Activated naive CD4-positive, alpha-beta T cell treated with anti-CD3 and anti-CD28 coated beads for 36 hours (primary cell): ENCODE results near the gene EPS15. TPM values are rescaled to one million over a fixed set of nuclear protein-coding genes. Genes with fewer than 3 reads are reported as not detected.
A peak's percentile ranks its signal among the peaks of the same experiment; 100 is the strongest.

Experiments used
- CTCF ChIA-PET: fragments of 350-600 bp; sonication (Branson Sonifier 250); formaldehyde crosslinking; loops from one replicate; lab custom pipeline; 2021; ENCODE audit warnings: antibody characterized with exemption; lab: Charles Lee
- DNase-seq: peaks from one replicate; pipeline ENCODE4 v3.0.0-alpha.2; 2020
- H3K27ac Mint-ChIP-seq: one replicate; pipeline ENCODE4 v1.8.0; 2021; ENCODE audit warnings: mild to moderate bottlenecking, mixed read lengths
- H3K27me3 Mint-ChIP-seq: one replicate; pipeline ENCODE4 v1.8.0; 2021; ENCODE audit warnings: low read depth, mixed read lengths
- H3K36me3 Mint-ChIP-seq: one replicate; pipeline ENCODE4 v1.8.0; 2021; ENCODE audit warnings: low read depth, mixed read lengths
- H3K4me1 Mint-ChIP-seq: one replicate; pipeline ENCODE4 v1.8.0; 2021; ENCODE audit warnings: low read depth, mixed read lengths
- H3K4me3 Mint-ChIP-seq: one replicate; pipeline ENCODE4 v1.8.0; 2021; ENCODE audit warnings: mild to moderate bottlenecking, moderate library complexity, mixed read lengths
- H3K9me3 Mint-ChIP-seq: one replicate; pipeline ENCODE4 v1.8.0; 2021; ENCODE audit warnings: mixed read lengths
- intact Hi-C: fragments of 100-400 bp; cut with micrococcal nuclease; formaldehyde crosslinking; loops from one replicate; pipeline ENCODE4 v1.15.1; 2023
- total RNA-seq, 2 experiments: library from RNA; stranded (reverse); gene quantifications; one replicate each; pipeline ENCODE4 v1.2.3, GENCODE V29; 2021

EPS15 gene
- total RNA-seq, 2 experiments from 2014 or later, result 56.0 to 57.0 TPM

DNA sequence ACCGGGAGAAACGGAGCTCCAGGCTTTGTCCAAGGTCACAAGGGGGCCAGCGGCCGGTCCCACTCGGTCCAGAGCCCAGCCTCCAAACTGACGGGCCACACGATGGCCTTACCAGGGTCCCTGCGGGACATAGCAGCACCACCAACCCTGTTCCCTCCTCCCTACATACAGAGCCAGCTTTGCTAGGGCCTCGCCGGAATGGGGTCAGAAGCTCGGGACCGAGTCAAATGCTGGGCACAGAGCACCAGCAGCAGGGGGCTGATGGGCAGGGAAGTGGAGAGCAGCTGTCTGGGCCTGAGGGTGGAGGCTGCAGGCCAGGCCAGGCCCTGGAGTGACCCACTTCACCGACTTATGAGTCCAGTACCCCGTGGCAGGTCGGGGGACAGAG lies 173.8 kb downstream of the EPS15 start:
- Mint-ChIP-seq H3K27ac (no peak overlapping the region), H3K36me3 (no peaks in the 10 kb centered on the region), H3K9me3 (no peaks in the 10 kb centered on the region), H3K27me3 (peaks cover 44% of the 10 kb centered on the region), H3K4me1 (peaks cover 5% of the 10 kb centered on the region), H3K4me3 (no peak overlapping the region)
- CTCF ChIA-PET, result no interaction called here
- no peak for DNase-seq
- intact Hi-C loops, result loop anchor here (10.0 kb wide), 1 partner anchor 420 kb away; no protein-coding TSS in a partner anchor

DNA sequence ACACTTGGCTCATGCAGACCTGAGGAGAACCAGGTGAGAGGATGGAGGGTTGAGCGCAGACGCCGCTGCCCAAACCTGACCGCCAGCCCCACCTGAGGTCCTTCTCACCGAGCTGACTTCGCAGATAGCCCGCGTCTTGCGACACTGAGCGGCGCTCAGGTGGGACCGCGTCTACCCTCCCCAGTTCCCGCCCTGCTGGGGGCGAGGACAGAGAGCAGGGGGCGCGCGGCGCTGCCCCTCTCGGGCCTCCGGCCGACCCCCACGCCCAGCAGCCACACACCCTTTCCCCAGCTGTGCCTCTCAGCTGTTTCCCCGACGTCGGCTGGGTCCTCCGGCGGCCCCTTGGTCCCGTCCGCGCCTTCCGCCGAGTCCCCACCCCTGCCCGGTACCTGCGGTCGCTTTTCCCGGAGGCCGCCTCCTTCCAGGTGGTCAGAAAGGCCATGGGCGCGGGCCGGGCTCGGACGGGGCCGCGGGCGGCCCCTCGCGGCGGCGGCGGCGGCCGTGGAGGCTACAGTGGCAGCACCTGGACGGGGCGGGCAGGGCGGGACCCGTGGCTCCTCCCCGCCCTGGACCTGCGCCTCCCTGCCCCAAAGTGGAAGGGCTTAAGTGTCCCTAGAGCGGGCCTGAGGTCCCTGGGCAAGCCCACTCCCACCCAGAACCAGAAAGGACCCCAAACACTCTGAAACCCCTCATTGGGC lies 174.3 kb downstream of the EPS15 start:
- no peak for DNase-seq
- H3K4me1 Mint-ChIP-seq, result peaks cover 5% of the 10 kb centered on the region
- peaks cover 44% of the 10 kb centered on the region for H3K27me3 Mint-ChIP-seq
- H3K36me3 Mint-ChIP-seq, result no peaks in the 10 kb centered on the region
- CTCF ChIA-PET, result no interaction called here
- no peak overlapping the region for H3K4me3 Mint-ChIP-seq
- no peak overlapping the region for H3K27ac Mint-ChIP-seq
- intact Hi-C loops, result loop anchor here (10.0 kb wide), 1 partner anchor 420 kb away; no protein-coding TSS in a partner anchor
- no peaks in the 10 kb centered on the region for H3K9me3 Mint-ChIP-seq

GRCh38 chr1:51344276-51344601 lies 174.8 kb downstream of the EPS15 start:
- H3K36me3 Mint-ChIP-seq, result no peaks in the 10 kb centered on the region
- peaks cover 44% of the 10 kb centered on the region for H3K27me3 Mint-ChIP-seq
- no peak overlapping the region for H3K4me3 Mint-ChIP-seq
- CTCF ChIA-PET, result interaction anchor here (0.8 kb wide), 1 partner anchor 425 kb away, joined by 3 read pairs; no protein-coding TSS in a partner anchor
- H3K9me3 Mint-ChIP-seq, result no peaks in the 10 kb centered on the region
- DNase-seq, result no peak
- no peak overlapping the region for H3K27ac Mint-ChIP-seq
- H3K4me1 Mint-ChIP-seq, result peaks cover 5% of the 10 kb centered on the region
- intact Hi-C loops, result loop anchor here (10.0 kb wide), 1 partner anchor 421 kb away; no protein-coding TSS in a partner anchor

GRCh38 chr1:51343624-51344023 lies 175.4 kb downstream of the EPS15 start:
- H3K27ac Mint-ChIP-seq, result no peak overlapping the region
- no peak for DNase-seq
- no peaks in the 10 kb centered on the region for H3K36me3 Mint-ChIP-seq
- peaks cover 5% of the 10 kb centered on the region for H3K4me1 Mint-ChIP-seq
- intact Hi-C loops, result loop anchor here (10.0 kb wide), 1 partner anchor 421 kb away; no protein-coding TSS in a partner anchor
- no peaks in the 10 kb centered on the region for H3K9me3 Mint-ChIP-seq
- peaks cover 44% of the 10 kb centered on the region for H3K27me3 Mint-ChIP-seq
- CTCF ChIA-PET, result interaction anchor here (0.8 kb wide), 1 partner anchor 426 kb away, joined by 3 read pairs; no protein-coding TSS in a partner anchor
- H3K4me3 Mint-ChIP-seq, result no peak overlapping the region

- H3K27ac Mint-ChIP-seq, result no peak overlapping the region
- no peaks in the 10 kb centered on the region for H3K36me3 Mint-ChIP-seq
- no peak for DNase-seq
- H3K27me3 Mint-ChIP-seq, result peaks cover 47% of the 10 kb centered on the region
- peaks cover 5% of the 10 kb centered on the region for H3K4me1 Mint-ChIP-seq
- H3K9me3 Mint-ChIP-seq, result no peaks in the 10 kb centered on the region
- intact Hi-C loops, result loop anchor here (10.0 kb wide), 1 partner anchor 422 kb away; no protein-coding TSS in a partner anchor
- CTCF ChIA-PET, result interaction anchor here (0.7 kb wide), 1 partner anchor 431 kb away, joined by 3 read pairs; no protein-coding TSS in a partner anchor
- no peak overlapping the region for H3K4me3 Mint-ChIP-seq
Measured at GRCh38 chr1:51342591-51343206, 176.4 kb downstream of the EPS15 start.

DNA sequence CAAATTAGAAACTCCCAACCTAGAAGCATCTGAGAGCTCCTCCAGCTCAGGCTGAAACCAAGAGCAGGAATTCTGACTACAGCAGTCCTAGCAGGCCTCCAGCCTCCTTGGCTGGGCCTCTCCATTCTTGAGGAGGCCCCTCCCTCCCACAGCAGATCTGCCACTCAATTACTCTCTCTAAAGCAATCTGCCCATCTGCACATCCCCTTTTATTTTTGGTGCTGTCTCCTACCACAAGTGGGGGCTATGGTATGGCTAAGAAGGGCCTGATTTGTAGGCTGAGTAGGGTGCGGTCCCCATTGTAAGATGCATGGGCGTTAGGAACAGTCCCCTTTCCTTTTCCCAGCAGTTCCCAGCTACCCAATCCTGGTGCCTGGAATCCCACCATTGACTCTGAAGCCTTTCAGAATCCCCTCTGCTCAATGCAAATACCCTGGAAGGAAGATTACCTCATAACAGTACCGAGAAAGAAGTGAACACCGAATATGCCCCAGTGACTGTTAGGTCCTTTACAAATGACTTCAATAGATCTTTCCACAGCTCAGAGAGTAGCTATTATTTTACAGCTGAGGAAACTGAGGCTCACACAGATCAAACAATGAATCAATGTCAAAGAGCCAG lies 177.1 kb downstream of the EPS15 start:
- no peaks in the 10 kb centered on the region for H3K36me3 Mint-ChIP-seq
- H3K9me3 Mint-ChIP-seq, result no peaks in the 10 kb centered on the region
- H3K4me3 Mint-ChIP-seq, result no peak overlapping the region
- DNase-seq, result no peak
- H3K27me3 Mint-ChIP-seq, result peaks cover 44% of the 10 kb centered on the region
- H3K27ac Mint-ChIP-seq, result no peak overlapping the region
- intact Hi-C loops, result loop anchor here (10.0 kb wide), 1 partner anchor 423 kb away; no protein-coding TSS in a partner anchor
- CTCF ChIA-PET, result interaction anchor here (0.7 kb wide), 1 partner anchor 432 kb away, joined by 3 read pairs; no protein-coding TSS in a partner anchor
- peaks cover 5% of the 10 kb centered on the region for H3K4me1 Mint-ChIP-seq

- CTCF ChIA-PET, result no interaction called here
- no peak overlapping the region for H3K27ac Mint-ChIP-seq
- peaks cover 33% of the 10 kb centered on the region for H3K27me3 Mint-ChIP-seq
- DNase-seq, result no peak
- H3K4me3 Mint-ChIP-seq, result no peak overlapping the region
- H3K36me3 Mint-ChIP-seq, result no peaks in the 10 kb centered on the region
- H3K4me1 Mint-ChIP-seq, result peaks cover 5% of the 10 kb centered on the region
- intact Hi-C loops, result loop anchor here (10.0 kb wide), 1 partner anchor 424 kb away; no protein-coding TSS in a partner anchor
- no peaks in the 10 kb centered on the region for H3K9me3 Mint-ChIP-seq
Measured at GRCh38 chr1:51340380-51340779, 178.7 kb downstream of the EPS15 start.

DNA sequence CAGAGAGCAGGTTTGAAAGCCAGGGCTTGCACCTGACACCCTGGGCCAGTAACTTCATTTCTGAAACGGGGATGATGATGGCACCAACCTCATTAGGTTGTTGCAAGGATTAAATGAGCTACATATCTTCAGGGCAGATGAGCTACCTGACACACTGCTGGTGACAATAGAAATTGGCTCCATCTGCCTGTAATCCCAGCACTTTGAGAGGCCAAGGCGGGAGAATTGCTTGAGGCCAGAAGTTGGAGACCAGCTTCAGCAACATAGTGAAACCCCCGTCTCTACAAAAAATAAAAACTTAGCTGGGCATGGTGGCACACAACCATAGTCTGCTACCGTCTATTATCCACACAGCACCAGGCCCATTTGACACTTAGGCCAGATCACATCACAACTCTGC lies 182.4 kb downstream of the EPS15 start:
- Mint-ChIP-seq H3K4me3 (no peak overlapping the region), H3K4me1 (peaks cover 1% of the 10 kb centered on the region), H3K27me3 (peaks cover 8% of the 10 kb centered on the region), H3K27ac (no peak overlapping the region), H3K9me3 (no peaks in the 10 kb centered on the region), H3K36me3 (no peaks in the 10 kb centered on the region)
- no peak for DNase-seq
- CTCF ChIA-PET, result no interaction called here
- intact Hi-C loops, result no loop called here

DNA sequence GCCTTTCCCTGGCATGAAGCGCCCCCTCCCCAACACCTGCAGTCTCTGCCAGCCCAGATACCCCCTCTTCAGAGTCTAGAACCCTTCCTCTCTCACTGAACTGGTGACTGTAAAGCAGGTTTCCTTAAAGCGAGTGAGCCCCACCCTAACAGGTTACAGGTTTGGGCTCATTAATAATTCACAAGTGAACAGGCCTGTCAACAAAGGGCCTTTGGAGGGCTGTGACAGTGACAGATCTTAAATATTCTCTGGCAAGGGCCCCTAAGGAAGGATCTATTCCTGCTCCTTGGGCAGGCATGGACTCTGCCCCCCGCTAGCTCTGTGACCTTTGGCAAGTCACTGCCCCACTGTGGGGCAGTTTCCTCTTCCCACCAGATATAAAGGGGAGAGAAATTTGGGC lies 183.1 kb downstream of the EPS15 start:
- Mint-ChIP-seq H3K27me3 (peaks cover 12% of the 10 kb centered on the region), H3K4me1 (peaks cover 9% of the 10 kb centered on the region), H3K36me3 (peaks cover 2% of the 10 kb centered on the region), H3K4me3 (no peak overlapping the region), H3K9me3 (no peaks in the 10 kb centered on the region), H3K27ac (no peak overlapping the region)
- CTCF ChIA-PET, result no interaction called here
- intact Hi-C loops, result no loop called here
- no peak for DNase-seq

DNA sequence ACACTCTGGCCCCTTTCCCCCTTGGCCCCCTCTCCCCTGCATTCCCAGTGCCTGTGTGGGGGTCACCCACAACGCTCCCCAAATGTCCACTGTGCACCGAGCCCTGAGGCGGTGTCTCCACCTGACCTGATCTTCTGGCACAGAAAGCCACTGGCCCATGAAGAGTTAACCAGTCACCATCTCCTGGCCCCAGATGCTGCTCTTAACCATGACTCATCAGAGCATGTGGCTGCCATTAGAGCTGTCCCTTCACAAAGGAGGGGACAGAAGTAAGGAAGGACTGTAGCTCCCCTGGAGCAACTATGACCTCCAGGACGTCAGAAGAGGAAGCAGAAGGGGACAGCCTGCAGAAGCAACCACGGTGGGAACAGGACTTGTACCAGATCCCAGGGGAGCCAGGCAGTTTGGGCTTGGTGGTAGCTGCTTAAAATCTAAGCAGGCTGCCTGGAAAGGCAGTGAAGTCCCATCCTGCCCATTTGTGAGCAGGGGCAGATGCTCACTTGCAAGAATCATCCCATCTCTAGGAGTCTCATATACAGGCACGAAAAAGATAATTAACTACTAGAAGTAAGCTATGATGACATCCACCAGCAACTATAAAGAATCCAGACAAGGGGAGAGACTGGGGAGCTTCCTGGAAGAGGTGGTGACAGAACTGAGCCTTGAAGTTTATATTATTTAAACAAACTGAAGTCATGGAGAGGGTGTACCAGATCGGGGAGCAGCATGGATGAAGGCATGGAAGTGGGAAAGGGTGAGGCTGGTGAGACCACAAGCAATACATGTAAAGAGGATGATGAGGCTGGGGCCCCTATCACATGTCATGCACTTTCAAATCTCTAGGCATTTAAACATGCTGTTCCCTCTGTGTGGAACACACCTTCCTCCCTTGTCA lies 187.6 kb downstream of the EPS15 start:
- CTCF ChIA-PET, result no interaction called here
- H3K4me3 Mint-ChIP-seq, result peak overlapping the region; percentile 57
- DNase-seq, result no peak
- no peaks in the 10 kb centered on the region for H3K9me3 Mint-ChIP-seq
- peaks cover 32% of the 10 kb centered on the region for H3K27me3 Mint-ChIP-seq
- peaks cover 2% of the 10 kb centered on the region for H3K36me3 Mint-ChIP-seq
- intact Hi-C loops, result no loop called here
- H3K27ac Mint-ChIP-seq, result no peak overlapping the region
- peaks cover 13% of the 10 kb centered on the region for H3K4me1 Mint-ChIP-seq

DNA sequence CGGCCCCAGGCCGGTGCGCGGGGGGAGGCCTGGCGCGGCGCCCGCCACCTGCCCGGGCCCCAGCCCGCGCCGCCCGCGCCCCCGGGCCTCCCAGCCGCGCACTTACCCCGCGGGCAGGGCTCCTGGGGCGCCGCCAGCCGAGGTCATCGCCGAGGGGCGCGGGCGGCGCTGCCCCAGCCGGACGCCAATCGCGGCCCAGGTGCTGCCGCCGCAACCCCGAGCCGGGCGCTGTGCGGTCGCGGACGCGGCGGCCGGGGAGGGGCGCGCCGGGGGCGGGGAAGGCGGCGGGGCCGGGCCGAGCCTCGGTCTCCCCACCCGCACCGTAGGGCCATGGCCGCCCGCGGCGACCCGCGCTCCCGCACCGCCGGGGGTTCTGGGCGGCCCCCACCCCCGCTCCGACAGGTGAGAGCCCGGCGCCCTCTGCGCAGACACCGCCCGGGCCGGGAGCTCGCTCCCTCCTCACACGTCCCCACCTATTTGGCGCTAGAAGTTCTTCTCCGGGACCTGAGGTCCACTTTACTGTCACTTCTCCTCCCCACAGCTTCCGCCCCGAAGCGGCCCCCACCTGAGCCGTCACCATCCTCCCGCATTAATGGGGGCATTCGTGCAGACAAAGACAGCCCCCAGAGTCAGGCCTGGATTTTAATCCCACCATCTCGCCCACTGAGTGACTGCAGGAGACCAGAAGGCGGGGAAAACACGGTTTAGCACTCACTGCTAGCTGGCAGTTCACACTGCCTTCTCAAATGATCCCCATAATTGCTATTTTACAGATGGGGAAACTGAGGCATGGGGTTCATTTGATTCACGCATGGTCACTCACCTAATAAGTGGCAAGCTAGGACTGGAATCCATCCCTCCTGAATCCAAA lies 188.5 kb downstream of the EPS15 start, which contains the start of gene TTC39A:
Gene TTC39A, minus strand, starts transcription at position 232 of the 871 bp plus-strand sequence. Its CDS starts 85 bp downstream, at position 147.
- Mint-ChIP-seq H3K27ac (no peak within 1 kb of the TSS), H3K4me1 (peaks cover 13% of the 10 kb centered on the region), H3K9me3 (no peaks in the 10 kb centered on the region), H3K27me3 (peaks cover 38% of the 10 kb centered on the region), H3K4me3 (peak within 1 kb of the TSS; percentile 57), H3K36me3 (peaks cover 2% of the 10 kb centered on the region)
- intact Hi-C loops, result no loop called here
- CTCF ChIA-PET, result no interaction called here
- no peak for DNase-seq
